Keratinocyte (primary cell): Measurements from ENCODE around the gene ASTN1.

Source experiments
- EZH2 ChIP-seq: IDR thresholded peaks from one replicate; pipeline ENCODE4 v1.6.1; 2012; ENCODE audit warnings: inconsistent platforms, mild to moderate bottlenecking, low read length, moderate library complexity
- TF ChIP-seq, protein P1 (sequence below), 3 experiments: IDR thresholded peaks in 1 of 3; conservative IDR thresholded peaks in 1 of 3; optimal IDR thresholded peaks in 1 of 3; 2 replicates in 2 of 3; 3 replicates in 1 of 3; pipeline versions ENCODE3 to v1.5.1; 2011; ENCODE audit warnings: low read length in 3 of 3, mild to moderate bottlenecking in 3 of 3, moderate library complexity in 2 of 3, control low read depth in 1 of 3, inconsistent platforms in 1 of 3; ENCODE audit not compliant: insufficient read depth in 2 of 3; ENCODE audit errors: extremely low read depth in 1 of 3

DNA sequence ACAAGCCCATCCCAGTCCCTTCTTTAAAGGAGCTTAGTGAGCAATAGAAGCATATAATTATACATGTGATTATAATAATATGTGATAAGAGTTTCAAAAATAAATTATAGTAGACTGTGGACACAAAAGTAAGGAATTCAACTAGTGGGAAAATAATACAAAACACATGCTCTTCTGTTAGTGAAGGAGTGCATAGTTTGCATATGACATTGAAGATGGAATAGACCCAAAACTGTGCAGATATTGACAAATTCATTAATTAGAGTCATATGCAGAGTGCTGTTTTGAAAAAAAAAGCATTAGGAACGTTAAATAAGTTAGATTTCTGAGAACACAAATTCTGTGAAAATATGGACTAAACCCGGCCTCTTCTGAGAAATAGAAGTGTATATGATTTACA, 278.8 kb downstream of the ASTN1 start:
- TF ChIP-seq EZH2: no peak
- TF ChIP-seq, protein P1, sequence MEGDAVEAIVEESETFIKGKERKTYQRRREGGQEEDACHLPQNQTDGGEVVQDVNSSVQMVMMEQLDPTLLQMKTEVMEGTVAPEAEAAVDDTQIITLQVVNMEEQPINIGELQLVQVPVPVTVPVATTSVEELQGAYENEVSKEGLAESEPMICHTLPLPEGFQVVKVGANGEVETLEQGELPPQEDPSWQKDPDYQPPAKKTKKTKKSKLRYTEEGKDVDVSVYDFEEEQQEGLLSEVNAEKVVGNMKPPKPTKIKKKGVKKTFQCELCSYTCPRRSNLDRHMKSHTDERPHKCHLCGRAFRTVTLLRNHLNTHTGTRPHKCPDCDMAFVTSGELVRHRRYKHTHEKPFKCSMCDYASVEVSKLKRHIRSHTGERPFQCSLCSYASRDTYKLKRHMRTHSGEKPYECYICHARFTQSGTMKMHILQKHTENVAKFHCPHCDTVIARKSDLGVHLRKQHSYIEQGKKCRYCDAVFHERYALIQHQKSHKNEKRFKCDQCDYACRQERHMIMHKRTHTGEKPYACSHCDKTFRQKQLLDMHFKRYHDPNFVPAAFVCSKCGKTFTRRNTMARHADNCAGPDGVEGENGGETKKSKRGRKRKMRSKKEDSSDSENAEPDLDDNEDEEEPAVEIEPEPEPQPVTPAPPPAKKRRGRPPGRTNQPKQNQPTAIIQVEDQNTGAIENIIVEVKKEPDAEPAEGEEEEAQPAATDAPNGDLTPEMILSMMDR (optimal IDR thresholded peaks at IDR 0.05 in 1 of 3, IDR thresholded peaks at IDR 0.05 in 1 of 3, conservative IDR thresholded peaks at IDR 0.05 in 1 of 3; ENCODE audit: extremely low read depth in 1 of 3, insufficient read depth in 2 of 3, low read length in 3 of 3): no peak
